ENCODE data around the gene TEX264.

Gene TEX264

GRCh38 chr3:51673802-51674654 lies 3.0 kb downstream of the TEX264 start:
- DNase-seq (ENCODE audit: low spot score) = no peak

- DNase-seq (ENCODE audit: low spot score) = peak; percentile 81
Observed at GRCh38 chr3:51675201-51675611, 4.2 kb downstream of the TEX264 start.

DNA sequence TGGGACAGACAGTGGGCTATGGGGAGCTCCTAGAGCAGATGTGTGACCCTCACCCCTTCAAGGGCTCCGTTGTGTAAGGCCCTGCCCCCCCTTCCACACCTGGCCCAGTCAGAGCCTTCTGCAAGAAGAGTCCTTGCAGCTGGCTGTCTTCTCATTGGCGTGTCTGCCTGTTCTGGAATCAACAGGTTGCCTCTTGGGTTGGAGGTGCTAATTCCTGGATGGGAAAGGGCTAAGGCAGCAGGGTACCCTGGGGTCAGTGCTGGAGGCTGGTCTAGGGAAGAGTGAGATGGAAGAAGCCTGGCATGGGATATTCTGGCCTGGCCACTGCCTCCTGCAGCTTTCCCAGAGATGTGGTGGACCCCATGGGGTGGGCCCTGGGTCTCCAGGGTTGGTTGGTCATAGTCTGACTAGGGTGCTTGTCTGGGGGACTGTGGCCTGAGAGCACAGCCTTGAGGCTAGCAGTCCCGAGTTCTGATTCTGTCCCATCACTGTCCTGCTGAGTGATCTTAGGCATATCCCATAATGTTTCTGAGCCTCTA lies 5.1 kb downstream of the TEX264 start:
- no peak for DNase-seq (ENCODE audit: low spot score)

- DNase-seq (ENCODE audit: low spot score) = no peak
Observed at GRCh38 chr3:51677358-51677757, 6.3 kb downstream of the TEX264 start.

DNA sequence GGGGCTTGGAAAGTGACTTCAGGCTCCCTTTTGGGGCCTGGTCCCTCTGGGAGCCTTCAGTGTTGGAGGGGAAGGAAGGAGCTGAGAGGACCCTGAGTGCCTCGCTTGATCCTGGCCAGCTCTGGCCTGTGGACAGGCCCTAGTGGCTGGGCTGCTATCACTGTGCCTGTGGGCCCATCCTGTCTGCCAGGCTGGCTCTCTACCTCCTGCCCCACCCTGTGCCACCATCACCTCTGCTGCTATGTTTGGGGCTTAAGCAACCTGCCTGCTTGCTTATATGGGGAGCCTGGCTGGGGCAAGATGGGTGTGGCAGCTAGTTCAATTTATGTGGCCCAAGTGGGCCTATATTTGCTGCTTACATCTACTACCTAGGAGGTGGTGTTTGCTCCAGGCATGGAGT lies 7.1 kb downstream of the TEX264 start:
- DNase-seq (ENCODE audit: low spot score) = no peak

- DNase-seq (ENCODE audit: low spot score) = no peak
Observed at GRCh38 chr3:51678641-51679040, 7.6 kb downstream of the TEX264 start.

- no peak for DNase-seq (ENCODE audit: low spot score)
Observed at GRCh38 chr3:51679318-51679717, 8.3 kb downstream of the TEX264 start.

DNA sequence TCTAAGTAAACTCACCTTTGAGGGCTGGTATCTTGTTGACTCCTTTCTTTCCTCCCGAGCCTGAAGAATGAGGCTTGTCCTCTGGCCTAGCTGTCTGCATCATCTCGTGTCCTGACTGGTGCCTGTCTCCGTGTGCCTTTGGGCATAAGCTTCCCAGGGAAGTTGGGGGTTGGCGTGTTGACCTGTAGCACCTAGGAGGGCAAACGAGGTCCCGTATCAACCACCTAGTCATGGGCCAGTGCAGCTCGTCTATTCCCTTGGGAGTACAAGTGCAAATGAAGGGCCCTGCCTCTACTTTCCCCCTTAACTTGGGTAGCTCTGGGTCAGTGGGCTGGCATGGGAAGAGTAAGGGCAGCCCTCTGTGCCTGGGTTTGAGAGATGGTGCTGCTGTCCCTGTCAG lies 8.7 kb downstream of the TEX264 start:
- DNase-seq (ENCODE audit: low spot score) = no peak

DNA sequence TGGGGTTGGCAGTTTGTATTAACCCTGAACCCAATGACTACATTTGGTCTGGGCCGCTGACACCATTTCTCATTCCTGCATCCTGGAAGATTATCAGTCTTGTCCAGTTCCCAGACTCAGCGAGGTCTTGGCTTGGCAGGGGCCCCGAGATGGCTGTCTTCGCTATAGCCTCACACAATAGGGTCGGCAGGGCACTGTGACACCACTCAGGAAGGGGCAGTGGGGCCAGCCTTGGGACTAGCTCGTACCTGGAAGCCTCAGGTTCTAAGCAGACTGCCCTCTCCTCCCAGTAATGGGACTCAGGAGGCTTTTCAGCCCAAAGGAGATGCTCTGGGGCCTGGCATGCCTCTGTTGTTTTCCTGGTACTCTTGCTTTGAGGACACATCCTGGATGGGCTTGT lies 9.1 kb downstream of the TEX264 start:
- no peak for DNase-seq (ENCODE audit: low spot score)

DNA sequence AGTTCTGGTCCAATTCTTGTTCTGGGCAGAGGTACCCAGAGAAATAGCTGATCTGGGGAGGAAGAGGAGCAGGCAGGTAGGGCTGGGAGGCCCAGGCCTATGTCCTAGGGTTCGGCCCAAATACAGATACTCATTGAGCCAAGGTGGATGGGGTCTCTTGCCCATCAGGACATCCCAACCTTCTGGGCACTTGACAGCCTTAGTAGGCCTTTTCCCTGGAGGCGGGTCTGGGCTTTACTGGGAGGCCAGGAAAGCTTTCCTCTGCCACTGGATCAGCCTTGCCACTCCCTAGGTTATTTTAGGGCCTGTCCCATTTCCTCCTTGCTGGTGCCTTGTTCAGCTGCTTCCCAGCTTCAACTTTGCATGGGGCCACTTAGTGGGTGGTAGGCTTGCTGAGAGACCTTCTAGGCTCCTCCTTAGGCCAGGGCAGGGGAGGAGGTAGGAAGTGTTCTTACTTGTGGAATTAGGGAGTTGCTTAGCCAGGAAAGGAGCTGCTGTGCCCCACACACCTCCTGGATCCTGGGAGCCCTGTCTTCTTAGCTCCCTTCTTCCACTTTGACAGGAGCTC lies 9.7 kb downstream of the TEX264 start:
- DNase-seq (ENCODE audit: low spot score) = no peak

- no peak for DNase-seq (ENCODE audit: low spot score)
Observed at GRCh38 chr3:51681453-51681852, 10.4 kb downstream of the TEX264 start.

- DNase-seq (ENCODE audit: low spot score) = peak; percentile 87
Observed at GRCh38 chr3:51682079-51682478, 11.0 kb downstream of the TEX264 start.

- DNase-seq (ENCODE audit: low spot score) = no peak
Observed at GRCh38 chr3:51682526-51682925, 11.5 kb downstream of the TEX264 start.

- DNase-seq (ENCODE audit: low spot score) = no peak
Observed at GRCh38 chr3:51683566-51683965, 12.5 kb downstream of the TEX264 start.

GRCh38 chr3:51684971-51685751 lies 14.1 kb downstream of the TEX264 start:
- DNase-seq (ENCODE audit: low spot score) = no peak

GRCh38 chr3:51686056-51686455 lies 15.0 kb downstream of the TEX264 start:
- no peak for DNase-seq (ENCODE audit: low spot score)

DNA sequence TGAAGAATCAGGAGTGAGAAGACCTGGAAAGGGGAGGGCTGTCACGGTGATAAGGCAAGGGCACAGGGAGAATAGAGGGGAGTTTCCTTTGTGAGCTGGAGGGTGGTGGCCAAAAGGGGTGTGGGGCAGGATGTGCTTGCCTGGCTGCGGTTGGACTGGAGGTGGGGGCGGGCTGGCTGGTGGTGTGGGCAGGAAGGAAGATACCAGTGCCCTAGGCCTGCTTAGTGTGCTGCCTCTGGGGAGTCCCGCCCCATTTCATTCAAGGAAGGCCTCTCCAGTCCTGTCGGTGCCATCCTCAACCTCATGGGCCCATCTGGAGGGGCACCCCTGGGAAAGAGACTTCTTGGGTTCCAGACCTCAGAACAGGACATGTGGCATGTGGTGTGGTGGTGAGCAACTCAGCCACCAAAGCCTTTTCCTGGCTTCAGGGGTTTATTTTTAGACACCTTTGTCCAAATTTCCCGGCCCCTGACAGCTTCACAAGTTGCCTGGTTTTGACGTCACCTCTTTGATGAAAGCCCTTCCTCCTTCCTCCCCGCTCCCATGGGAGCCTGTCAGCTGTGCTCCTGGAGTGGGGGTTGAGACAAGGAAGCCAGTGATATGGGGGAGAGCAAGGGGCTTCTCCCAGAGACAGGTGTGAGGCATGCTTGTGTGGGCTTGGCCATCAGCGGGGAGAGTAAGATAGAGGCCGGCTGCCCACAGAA lies 15.6 kb downstream of the TEX264 start:
- DNase-seq (ENCODE audit: low spot score) = peak; percentile 46

- DNase-seq (ENCODE audit: low spot score) = no peak
Observed at GRCh38 chr3:51687431-51688205, 16.6 kb downstream of the TEX264 start.

- DNase-seq (ENCODE audit: low spot score) = no peak
Observed at GRCh38 chr3:51688206-51688600, 17.2 kb downstream of the TEX264 start.

DNA sequence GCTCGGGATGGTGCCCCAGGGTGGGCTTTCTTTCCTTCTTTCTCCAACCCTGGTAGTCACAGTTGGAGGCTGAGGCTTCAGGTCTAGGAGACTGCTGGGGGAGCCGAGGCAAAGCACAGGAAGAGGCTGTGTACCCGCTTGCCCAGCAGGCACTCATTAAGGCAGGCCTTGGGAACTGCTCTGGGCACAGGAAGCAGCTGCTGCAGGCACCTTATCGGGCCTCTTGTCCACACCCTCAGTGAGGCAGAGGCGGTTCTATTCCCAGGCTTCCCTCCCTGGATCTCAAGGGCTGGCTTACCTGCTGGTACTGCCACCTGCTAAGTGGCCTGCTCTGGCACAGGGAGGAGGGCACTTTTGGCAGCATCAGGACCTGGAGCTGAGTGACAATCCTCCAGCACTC lies 20.0 kb downstream of the TEX264 start:
- DNase-seq (ENCODE audit: low spot score) = no peak

GRCh38 chr3:51691949-51692348 lies 20.9 kb downstream of the TEX264 start:
- no peak for DNase-seq (ENCODE audit: low spot score)
